Measurements from ENCODE around the gene DTX2.
"Not testable (repeated sequence)": the region's sequence is repeated elsewhere in the genome, so short reads cannot be mapped to it uniquely, and the experiment has no call there.

- TF ChIP-seq POLR2A (IDR thresholded peaks at IDR 0.05; ENCODE audit: low read depth, low read length); RAD21 (IDR thresholded peaks at IDR 0.05; ENCODE audit: low read length); NFE2L2 (IDR thresholded peaks at IDR 0.05; ENCODE audit: low read depth, low read length); SMC3 (IDR thresholded peaks at IDR 0.05; ENCODE audit: low read depth, low read length); CTCF (conservative IDR thresholded peaks at IDR 0.05; ENCODE audit: low read depth, low read length); RFX5 (IDR thresholded peaks at IDR 0.05; ENCODE audit: low read depth, low read length); RCOR1 (IDR thresholded peaks at IDR 0.05; ENCODE audit: insufficient replicate concordance, low read length); MAZ (IDR thresholded peaks at IDR 0.05; ENCODE audit: borderline replicate concordance, low read depth, low read length); CEBPB (IDR thresholded peaks at IDR 0.05; ENCODE audit: low read depth, low read length); FOS (IDR thresholded peaks at IDR 0.05; ENCODE audit: low read depth, low read length); ELK1 (IDR thresholded peaks at IDR 0.05; ENCODE audit: borderline replicate concordance, low read depth, low read length): not testable (repeated sequence)
These were observed 21.2 kb downstream of the DTX2 start for GRCh38 chr7:76482660-76483059.

Data from IMR-90 (cell line).